ENCODE data around the gene HDAC9. TPM values are rescaled to one million over a fixed set of nuclear protein-coding genes. Genes with fewer than 3 reads are reported as not detected.

HDAC9 gene
- total RNA-seq, 4 donors from 2014 or later: 63.0 to 130 (median 107) TPM

GRCh38 chr7:18577096-18577771 lies 81.7 kb downstream of the HDAC9 start:
- 73% methylated on average over 2 of the region's 2 CpGs for WGBS
- TF ChIP-seq POLR2A (IDR thresholded peaks at IDR 0.05; ENCODE audit: low read depth): no peak
- no peak for TF ChIP-seq CTCF (IDR thresholded peaks at IDR 0.05)
- no peak for TF ChIP-seq EP300 (IDR thresholded peaks at IDR 0.05)
- TF ChIP-seq POLR2AphosphoS5 (IDR thresholded peaks at IDR 0.05): no peak
- Histone ChIP-seq H3K27me3 (no peaks in the 10 kb centered on the region), H3K27ac (replicated peaks in 1 of 4) (no peak overlapping the region), H3K9me3 (no peaks in the 10 kb centered on the region), H3K4me3 (no peak overlapping the region), H3K36me3 (peaks cover 0 to 8% (median 0%) of the 10 kb centered on the region in 4 donors), H3K4me1 (peaks cover 0 to 13% (median 0%) of the 10 kb centered on the region in 4 donors)
- intact Hi-C loops (cut with DNase I): no loop called here
- DNase-seq (ENCODE audit: extremely low spot score): no peak

GRCh38 chr7:18579698-18580097 lies 84.1 kb downstream of the HDAC9 start:
- intact Hi-C loops (cut with DNase I): no loop called here
- Histone ChIP-seq H3K27ac (replicated peaks in 1 of 4) (no peak overlapping the region), H3K9me3 (no peaks in the 10 kb centered on the region), H3K4me1 (peaks cover 0 to 13% (median 0%) of the 10 kb centered on the region in 4 donors), H3K36me3 (no peaks in the 10 kb centered on the region), H3K27me3 (no peaks in the 10 kb centered on the region), H3K4me3 (no peak overlapping the region)
- WGBS: 83% methylated on average over 4 of the region's 4 CpGs
- no peak for DNase-seq (ENCODE audit: extremely low spot score)
- no peak for TF ChIP-seq CTCF (IDR thresholded peaks at IDR 0.05)

GRCh38 chr7:18580950-18581349 lies 85.4 kb downstream of the HDAC9 start:
- intact Hi-C loops (cut with DNase I): no loop called here
- WGBS: 76% methylated on average over 1 of the region's 1 CpG
- Histone ChIP-seq H3K4me3 (no peak overlapping the region), H3K36me3 (no peaks in the 10 kb centered on the region), H3K4me1 (peaks cover 0 to 13% (median 0%) of the 10 kb centered on the region in 4 donors), H3K27ac (replicated peaks in 1 of 4) (no peak overlapping the region), H3K9me3 (no peaks in the 10 kb centered on the region), H3K27me3 (no peaks in the 10 kb centered on the region)
- TF ChIP-seq POLR2A (IDR thresholded peaks at IDR 0.05; ENCODE audit: low read depth) (no peak), EP300 (IDR thresholded peaks at IDR 0.05) (no peak), POLR2AphosphoS5 (IDR thresholded peaks at IDR 0.05) (no peak), CTCF (IDR thresholded peaks at IDR 0.05) (no peak)
- DNase-seq (ENCODE audit: extremely low spot score): no peak

GRCh38 chr7:18583305-18583704 lies 87.8 kb downstream of the HDAC9 start:
- Histone ChIP-seq H3K9me3 (no peaks in the 10 kb centered on the region), H3K4me3 (no peak overlapping the region), H3K27me3 (no peaks in the 10 kb centered on the region), H3K36me3 (no peaks in the 10 kb centered on the region), H3K27ac (replicated peaks in 1 of 4) (no peak overlapping the region), H3K4me1 (peaks cover 0 to 13% (median 0%) of the 10 kb centered on the region in 4 donors)
- DNase-seq (ENCODE audit: extremely low spot score): no peak
- 83% methylated on average over 2 of the region's 2 CpGs for WGBS
- intact Hi-C loops (cut with DNase I): no loop called here
- no peak for TF ChIP-seq POLR2A (IDR thresholded peaks at IDR 0.05; ENCODE audit: low read depth)
- TF ChIP-seq POLR2AphosphoS5 (IDR thresholded peaks at IDR 0.05): no peak
- no peak for TF ChIP-seq CTCF (IDR thresholded peaks at IDR 0.05)
- TF ChIP-seq EP300 (IDR thresholded peaks at IDR 0.05): no peak

- H3K4me1 ChIP-seq: no peaks in the 10 kb centered on the region
- no peak for DNase-seq (ENCODE audit: extremely low spot score)
- no peaks in the 10 kb centered on the region for H3K9me3 ChIP-seq
- no peaks in the 10 kb centered on the region for H3K27me3 ChIP-seq
- intact Hi-C loops (cut with DNase I): no loop called here
- no peak overlapping the region for H3K27ac ChIP-seq (replicated peaks in 1 of 4)
- no peak overlapping the region for H3K4me3 ChIP-seq
- WGBS: 77% methylated on average over 7 of the region's 7 CpGs
- H3K36me3 ChIP-seq: peaks cover 0 to 19% (median 9%) of the 10 kb centered on the region in 4 donors
- TF ChIP-seq POLR2A (IDR thresholded peaks at IDR 0.05; ENCODE audit: low read depth): no peak
- TF ChIP-seq EP300 (IDR thresholded peaks at IDR 0.05): no peak
- no peak for TF ChIP-seq POLR2AphosphoS5 (IDR thresholded peaks at IDR 0.05)
- TF ChIP-seq CTCF (IDR thresholded peaks at IDR 0.05): no peak
Observed at GRCh38 chr7:18590241-18590640, 94.7 kb downstream of the HDAC9 start.
